Measurements from ENCODE around the gene SLC8A1.

Gene SLC8A1

GRCh38 chr2:40265602-40266001 lies 186.3 kb downstream of the SLC8A1 start:
- no peak for DNase-seq

GRCh38 chr2:40261042-40261441 lies 190.8 kb downstream of the SLC8A1 start:
- DNase-seq = no peak

GRCh38 chr2:40260437-40260836 lies 191.5 kb downstream of the SLC8A1 start:
- no peak for DNase-seq

- DNase-seq = no peak
These were observed 192.0 kb downstream of the SLC8A1 start for GRCh38 chr2:40259900-40260299.

GRCh38 chr2:40258135-40258457 lies 193.8 kb downstream of the SLC8A1 start:
- DNase-seq = no peak

- DNase-seq = no peak
These were observed 194.4 kb downstream of the SLC8A1 start for GRCh38 chr2:40257340-40258134.

- DNase-seq = no peak
These were observed 195.2 kb downstream of the SLC8A1 start for GRCh38 chr2:40256649-40257048.

- no peak for DNase-seq
These were observed 195.9 kb downstream of the SLC8A1 start for GRCh38 chr2:40256008-40256407.

- no peak for DNase-seq
These were observed 196.8 kb downstream of the SLC8A1 start for GRCh38 chr2:40255103-40255502.

- no peak for DNase-seq
These were observed 197.3 kb downstream of the SLC8A1 start for GRCh38 chr2:40254611-40255010.

- no peak for DNase-seq
These were observed 200.8 kb downstream of the SLC8A1 start for GRCh38 chr2:40251137-40251536.

GRCh38 chr2:40249577-40249976 lies 202.3 kb downstream of the SLC8A1 start:
- DNase-seq = no peak

- no peak for DNase-seq
These were observed 203.6 kb downstream of the SLC8A1 start for GRCh38 chr2:40248294-40248693.

- DNase-seq = no peak
These were observed 207.2 kb downstream of the SLC8A1 start for GRCh38 chr2:40244675-40245074.

GRCh38 chr2:40244251-40244650 lies 207.6 kb downstream of the SLC8A1 start:
- DNase-seq = no peak

- DNase-seq = no peak
These were observed 208.2 kb downstream of the SLC8A1 start for GRCh38 chr2:40243581-40244187.

- no peak for DNase-seq
These were observed 209.6 kb downstream of the SLC8A1 start for GRCh38 chr2:40242315-40242714.

- no peak for DNase-seq
These were observed 211.8 kb downstream of the SLC8A1 start for GRCh38 chr2:40240070-40240469.

- no peak for DNase-seq
These were observed 221.0 kb downstream of the SLC8A1 start for GRCh38 chr2:40230707-40231432.

- no peak for DNase-seq
These were observed 221.7 kb downstream of the SLC8A1 start for GRCh38 chr2:40230186-40230585.

GRCh38 chr2:40228310-40228709 lies 223.6 kb downstream of the SLC8A1 start:
- no peak for DNase-seq

- DNase-seq = no peak
These were observed 224.7 kb downstream of the SLC8A1 start for GRCh38 chr2:40227210-40227609.

- DNase-seq = no peak
These were observed 225.3 kb downstream of the SLC8A1 start for GRCh38 chr2:40226637-40227036.

GRCh38 chr2:40225670-40226210 lies 226.2 kb downstream of the SLC8A1 start:
- DNase-seq = no peak

Measured in central memory CD4-positive, alpha-beta T cell (primary cell).